Ishikawa (cell line): ENCODE results near the gene MYO18A.

ENCODE experiments used
- CREB1 ChIP-seq: IDR thresholded peaks from 2 replicates; pipeline ENCODE4 v1.6.1; 2012; ENCODE audit warnings: low read depth
- EGR1 ChIP-seq: IDR thresholded peaks from 2 replicates; pipeline ENCODE4 v1.6.1; 2012
- EP300 ChIP-seq: IDR thresholded peaks from 2 replicates; pipeline ENCODE4 v1.6.1; 2012; ENCODE audit warnings: borderline replicate concordance
- FOXM1 ChIP-seq: IDR thresholded peaks from 2 replicates; pipeline ENCODE4 v1.6.1; 2012; ENCODE audit warnings: low read depth, borderline replicate concordance
- NFIC ChIP-seq: IDR thresholded peaks from 2 replicates; pipeline ENCODE4 v1.6.1; 2012
- RAD21 ChIP-seq: IDR thresholded peaks from 2 replicates; pipeline ENCODE4 v1.6.1; 2012; ENCODE audit warnings: low read depth
- TCF12 ChIP-seq: IDR thresholded peaks from 2 replicates; pipeline ENCODE4 v1.6.1; 2012; ENCODE audit warnings: low read depth
- YY1 ChIP-seq: IDR thresholded peaks from 2 replicates; pipeline ENCODE4 v1.6.1; 2012; ENCODE audit warnings: low read depth
- TF ChIP-seq, protein P1 (sequence below): IDR thresholded peaks from 2 replicates; pipeline ENCODE4 v1.6.1; 2012; ENCODE audit warnings: low read depth, mild to moderate bottlenecking
- TF ChIP-seq, protein P2 (sequence below): IDR thresholded peaks from 2 replicates; pipeline ENCODE4 v1.6.1; 2012
- TF ChIP-seq, protein P3 (sequence below): IDR thresholded peaks from 2 replicates; pipeline ENCODE4 v1.6.1; 2012

DNA sequence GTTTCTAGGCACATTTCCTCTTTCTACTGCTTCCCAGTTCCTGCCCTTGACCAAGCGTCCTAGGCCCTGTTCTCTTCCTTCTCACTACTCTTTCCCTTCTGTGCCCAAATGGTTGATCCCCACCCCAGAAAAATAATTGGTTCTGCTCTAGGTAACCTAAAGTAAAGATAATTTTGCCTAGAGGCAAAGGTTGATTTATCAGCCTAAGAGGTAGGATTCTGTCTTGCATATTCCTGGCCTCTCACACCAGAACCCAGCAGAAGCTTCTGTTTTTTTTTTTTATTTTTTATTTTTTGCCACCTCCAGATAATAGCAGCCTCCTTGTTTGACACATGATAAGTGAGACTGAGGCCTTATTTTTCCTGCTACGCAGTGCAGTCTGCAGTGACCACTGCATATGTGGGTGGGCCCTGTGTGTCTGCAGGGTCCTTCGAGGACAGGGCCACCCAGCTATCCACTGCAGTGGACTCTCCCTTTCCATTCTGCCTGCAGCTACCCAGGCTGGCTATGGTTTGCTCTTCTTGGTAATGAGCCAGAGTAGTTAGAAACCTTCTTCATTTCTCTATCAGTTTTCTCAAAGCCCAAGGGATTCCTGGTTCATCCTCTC lies 136.6 kb downstream of the MYO18A start:
- TF ChIP-seq, protein P1, sequence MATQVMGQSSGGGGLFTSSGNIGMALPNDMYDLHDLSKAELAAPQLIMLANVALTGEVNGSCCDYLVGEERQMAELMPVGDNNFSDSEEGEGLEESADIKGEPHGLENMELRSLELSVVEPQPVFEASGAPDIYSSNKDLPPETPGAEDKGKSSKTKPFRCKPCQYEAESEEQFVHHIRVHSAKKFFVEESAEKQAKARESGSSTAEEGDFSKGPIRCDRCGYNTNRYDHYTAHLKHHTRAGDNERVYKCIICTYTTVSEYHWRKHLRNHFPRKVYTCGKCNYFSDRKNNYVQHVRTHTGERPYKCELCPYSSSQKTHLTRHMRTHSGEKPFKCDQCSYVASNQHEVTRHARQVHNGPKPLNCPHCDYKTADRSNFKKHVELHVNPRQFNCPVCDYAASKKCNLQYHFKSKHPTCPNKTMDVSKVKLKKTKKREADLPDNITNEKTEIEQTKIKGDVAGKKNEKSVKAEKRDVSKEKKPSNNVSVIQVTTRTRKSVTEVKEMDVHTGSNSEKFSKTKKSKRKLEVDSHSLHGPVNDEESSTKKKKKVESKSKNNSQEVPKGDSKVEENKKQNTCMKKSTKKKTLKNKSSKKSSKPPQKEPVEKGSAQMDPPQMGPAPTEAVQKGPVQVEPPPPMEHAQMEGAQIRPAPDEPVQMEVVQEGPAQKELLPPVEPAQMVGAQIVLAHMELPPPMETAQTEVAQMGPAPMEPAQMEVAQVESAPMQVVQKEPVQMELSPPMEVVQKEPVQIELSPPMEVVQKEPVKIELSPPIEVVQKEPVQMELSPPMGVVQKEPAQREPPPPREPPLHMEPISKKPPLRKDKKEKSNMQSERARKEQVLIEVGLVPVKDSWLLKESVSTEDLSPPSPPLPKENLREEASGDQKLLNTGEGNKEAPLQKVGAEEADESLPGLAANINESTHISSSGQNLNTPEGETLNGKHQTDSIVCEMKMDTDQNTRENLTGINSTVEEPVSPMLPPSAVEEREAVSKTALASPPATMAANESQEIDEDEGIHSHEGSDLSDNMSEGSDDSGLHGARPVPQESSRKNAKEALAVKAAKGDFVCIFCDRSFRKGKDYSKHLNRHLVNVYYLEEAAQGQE = no peak
- TF ChIP-seq TCF12 (no peak), CREB1 (no peak), NFIC (no peak), EP300 (no peak), EGR1 (no peak), YY1 (no peak), RAD21 (no peak), FOXM1 (no peak)
- TF ChIP-seq, protein P2, sequence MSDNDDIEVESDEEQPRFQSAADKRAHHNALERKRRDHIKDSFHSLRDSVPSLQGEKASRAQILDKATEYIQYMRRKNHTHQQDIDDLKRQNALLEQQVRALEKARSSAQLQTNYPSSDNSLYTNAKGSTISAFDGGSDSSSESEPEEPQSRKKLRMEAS = no peak
- TF ChIP-seq, protein P3, sequence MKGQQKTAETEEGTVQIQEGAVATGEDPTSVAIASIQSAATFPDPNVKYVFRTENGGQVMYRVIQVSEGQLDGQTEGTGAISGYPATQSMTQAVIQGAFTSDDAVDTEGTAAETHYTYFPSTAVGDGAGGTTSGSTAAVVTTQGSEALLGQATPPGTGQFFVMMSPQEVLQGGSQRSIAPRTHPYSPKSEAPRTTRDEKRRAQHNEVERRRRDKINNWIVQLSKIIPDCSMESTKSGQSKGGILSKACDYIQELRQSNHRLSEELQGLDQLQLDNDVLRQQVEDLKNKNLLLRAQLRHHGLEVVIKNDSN = no peak
